Kidney (tissue), 14 donors: ENCODE results near the gene RNF31. TPM values are rescaled to one million over a fixed set of nuclear protein-coding genes. Genes with fewer than 3 reads are reported as not detected.
"Not testable (repeated sequence)": the region's sequence is repeated elsewhere in the genome, so short reads cannot be mapped to it uniquely, and the experiment has no call there.

Source experiments
- DNase-seq, 5 donors: peaks; one replicate each; pipeline ENCODE4 v3.0.0-alpha.2; 2013 to 2020
- FAIRE-seq: peaks from 2 replicates; lab custom pipeline; 2012; peaks lifted over from hg19 to GRCh38; lab: Jason Lieb, UNC
- H3K27ac ChIP-seq, 2 donors: one replicate each; pipeline ENCODE4 v1.7.0; 2013; ENCODE audit warnings: low read depth in 2 of 2, low read length in 2 of 2, inconsistent platforms in 1 of 2
- H3K27me3 ChIP-seq: one replicate; pipeline ENCODE4 v1.7.1; 2013; ENCODE audit warnings: low read length, inconsistent platforms; ENCODE audit not compliant: control insufficient read depth, insufficient read depth
- H3K36me3 ChIP-seq, 3 donors: one replicate each; pipeline versions ENCODE4 v1.7.0 to v1.7.1; 2013; ENCODE audit warnings: low read length in 3 of 3, control low read depth in 1 of 3, inconsistent platforms in 1 of 3; ENCODE audit not compliant: insufficient read depth in 3 of 3, control insufficient read depth in 2 of 3
- H3K4me1 ChIP-seq, 3 donors: one replicate each; pipeline versions ENCODE4 v1.7.0 to v1.7.1; 2013; ENCODE audit warnings: low read length in 3 of 3, inconsistent platforms in 1 of 3, low read depth in 1 of 3; ENCODE audit not compliant: control insufficient read depth in 2 of 3, insufficient read depth in 2 of 3
- H3K4me3 ChIP-seq, 3 donors: one replicate each; pipeline versions ENCODE4 v1.7.0 to v1.8.1; 2013; ENCODE audit warnings: low read length in 3 of 3, control low read depth in 1 of 3, inconsistent platforms in 1 of 3
- H3K9ac ChIP-seq, 3 donors: one replicate each; pipeline versions ENCODE4 v1.7.0 to v1.7.1; 2013; ENCODE audit warnings: low read length in 3 of 3, control low read depth in 1 of 3, inconsistent platforms in 1 of 3
- H3K9me3 ChIP-seq, 3 donors: one replicate each; pipeline versions ENCODE4 v1.7.0 to v1.7.1; 2013; ENCODE audit warnings: low read length in 3 of 3, control low read depth in 1 of 3, inconsistent platforms in 1 of 3; ENCODE audit not compliant: control insufficient read depth in 2 of 3, insufficient read depth in 1 of 3
- intact Hi-C: fragments of 100-400 bp; cut with DNase I; formaldehyde crosslinking; loops from one replicate; pipeline ENCODE4 v1.11.1; 2022
- polyA plus RNA-seq: library from polyadenylated mRNA; stranded (reverse); fragments of 350-450 nt; fragmentation: Illumina TruSeq; extraction: RNeasy Lipid Tissue Mini Kit (QIAGEN cat#74804); gene quantifications from one replicate; pipeline ENCODE4 v1.2.3, GENCODE V29; 2014; ENCODE audit warnings: low read depth, low replicate concordance; ENCODE audit not compliant: insufficient read depth
- total RNA-seq: library from RNA; stranded (reverse); fragmentation: NEBNext Ultra II Directional; extraction: Animal tissue kit (Norgen Biotek cat#: 25700); gene quantifications from one replicate; pipeline ENCODE4 v1.2.1, GENCODE V29; 2021
- TF ChIP-seq, protein P1 (sequence below): IDR thresholded peaks from 3 replicates; pipeline ENCODE4 v1.5.1; 2012; ENCODE audit warnings: mild to moderate bottlenecking, moderate library complexity, borderline replicate concordance; ENCODE audit not compliant: insufficient read depth; ENCODE audit errors: extremely low read depth
- donor health status: control.
- donor health status: control.
- donor health status: control.
- donor health status: control.
- donor health status: control.
- donor health status: DM: yes; HTN: yes; CAD: no.
- donor health status: Normal renal cell carcinoma (clear cell type).

RNF31 gene
- total and polyA plus RNA-seq, 2 donors from 2014 or later: 64.0 to 69.0 TPM

DNA sequence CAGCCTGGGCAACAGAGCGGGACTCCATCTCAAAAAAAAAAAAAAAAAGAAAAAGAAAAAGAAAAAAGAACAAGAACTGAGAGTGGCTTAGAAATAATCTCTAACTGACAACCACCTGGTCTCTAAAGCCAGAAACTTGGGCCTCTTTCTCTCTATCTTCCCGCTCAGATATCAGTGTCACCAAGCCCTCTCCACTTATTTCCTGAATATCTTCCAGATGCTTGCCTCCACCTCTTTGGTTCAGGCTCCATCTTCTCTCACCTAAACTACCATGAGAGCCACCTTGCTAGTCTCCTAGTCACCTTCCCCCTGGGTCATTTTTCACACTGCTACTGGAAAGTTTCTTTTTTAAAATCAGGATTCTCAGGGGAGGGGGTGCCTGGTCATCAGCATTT is 49.8 kb downstream of the RNF31 start:
- Histone ChIP-seq H3K4me3 (no peak overlapping the region), H3K4me1 (peaks cover 0 to 13% (median 11%) of the 10 kb centered on the region in 3 donors), H3K27ac (no peak overlapping the region), H3K27me3 (no peaks in the 10 kb centered on the region), H3K36me3 (peaks cover 0 to 10% (median 8%) of the 10 kb centered on the region in 3 donors), H3K9me3 (no peaks in the 10 kb centered on the region), H3K9ac (no peak overlapping the region)
- intact Hi-C loops: no loop called here
- TF ChIP-seq, protein P1, sequence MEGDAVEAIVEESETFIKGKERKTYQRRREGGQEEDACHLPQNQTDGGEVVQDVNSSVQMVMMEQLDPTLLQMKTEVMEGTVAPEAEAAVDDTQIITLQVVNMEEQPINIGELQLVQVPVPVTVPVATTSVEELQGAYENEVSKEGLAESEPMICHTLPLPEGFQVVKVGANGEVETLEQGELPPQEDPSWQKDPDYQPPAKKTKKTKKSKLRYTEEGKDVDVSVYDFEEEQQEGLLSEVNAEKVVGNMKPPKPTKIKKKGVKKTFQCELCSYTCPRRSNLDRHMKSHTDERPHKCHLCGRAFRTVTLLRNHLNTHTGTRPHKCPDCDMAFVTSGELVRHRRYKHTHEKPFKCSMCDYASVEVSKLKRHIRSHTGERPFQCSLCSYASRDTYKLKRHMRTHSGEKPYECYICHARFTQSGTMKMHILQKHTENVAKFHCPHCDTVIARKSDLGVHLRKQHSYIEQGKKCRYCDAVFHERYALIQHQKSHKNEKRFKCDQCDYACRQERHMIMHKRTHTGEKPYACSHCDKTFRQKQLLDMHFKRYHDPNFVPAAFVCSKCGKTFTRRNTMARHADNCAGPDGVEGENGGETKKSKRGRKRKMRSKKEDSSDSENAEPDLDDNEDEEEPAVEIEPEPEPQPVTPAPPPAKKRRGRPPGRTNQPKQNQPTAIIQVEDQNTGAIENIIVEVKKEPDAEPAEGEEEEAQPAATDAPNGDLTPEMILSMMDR: no peak
- FAIRE-seq: no peak
- DNase-seq: no peak

DNA sequence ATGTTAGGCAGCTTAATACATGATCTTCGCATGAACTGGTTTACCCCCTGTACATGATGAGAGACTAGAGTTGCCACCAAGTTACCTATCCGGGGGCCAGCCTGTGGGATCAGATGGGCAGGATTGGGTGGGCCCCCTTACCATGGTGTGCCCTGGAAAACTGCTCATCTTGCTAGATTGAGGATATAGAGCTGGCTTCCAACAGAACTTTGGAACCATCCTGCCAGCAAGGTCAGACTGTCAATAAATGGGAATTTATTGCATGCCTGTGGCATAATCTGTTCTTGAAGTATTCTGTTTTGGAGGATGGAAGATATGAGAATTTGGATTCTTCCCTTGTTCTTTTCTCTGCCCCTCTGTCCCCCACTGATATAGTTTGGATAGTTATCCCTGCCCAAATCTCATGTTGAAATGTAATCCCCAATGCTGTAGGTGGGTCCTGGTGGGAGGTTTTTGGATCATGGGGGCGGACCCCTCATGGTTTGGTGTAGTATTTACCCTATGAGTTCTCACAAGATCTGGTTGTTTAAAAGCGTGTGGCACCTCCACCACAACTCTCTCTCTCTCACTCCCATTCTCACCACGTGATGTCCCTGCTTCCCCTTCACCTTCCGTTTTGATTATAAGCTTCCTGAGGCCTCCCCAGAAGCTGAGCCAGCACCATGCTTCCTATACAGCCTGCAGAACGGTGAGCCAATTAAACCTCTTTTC is 51.7 kb downstream of the RNF31 start:
- FAIRE-seq (no peak), DNase-seq (no peak)
- intact Hi-C loops: no loop called here
- H3K9me3 ChIP-seq: no peaks in the 10 kb centered on the region
- no peak overlapping the region for H3K9ac ChIP-seq
- H3K36me3 ChIP-seq: peaks cover 0 to 4% (median 3%) of the 10 kb centered on the region in 3 donors
- no peak overlapping the region for H3K27ac ChIP-seq
- TF ChIP-seq, protein P1: no peak
- H3K27me3 ChIP-seq: no peaks in the 10 kb centered on the region
- H3K4me1 ChIP-seq: peaks cover 0 to 13% (median 11%) of the 10 kb centered on the region in 3 donors
- H3K4me3 ChIP-seq: no peak overlapping the region

- H3K36me3 ChIP-seq: peaks cover 0 to 20% (median 19%) of the 10 kb centered on the region in 3 donors
- H3K4me1 ChIP-seq, H3K9me3 ChIP-seq, H3K27ac ChIP-seq, FAIRE-seq, H3K9ac ChIP-seq, H3K4me3 ChIP-seq, H3K27me3 ChIP-seq, DNase-seq, intact Hi-C loops: not testable (repeated sequence)
Observed at GRCh38 chr14:24202538-24202937, 55.2 kb downstream of the RNF31 start.

GRCh38 chr14:24203249-24203886 is 56.1 kb downstream of the RNF31 start:
- peaks cover 5 to 24% (median 23%) of the 10 kb centered on the region in 3 donors for H3K36me3 ChIP-seq
- H3K9me3 ChIP-seq, H3K9ac ChIP-seq, DNase-seq, H3K27me3 ChIP-seq, H3K27ac ChIP-seq, H3K4me1 ChIP-seq, intact Hi-C loops, H3K4me3 ChIP-seq, FAIRE-seq: not testable (repeated sequence)
